ENCODE measurements around the gene ANKS6. TPM values are rescaled to one million over a fixed set of nuclear protein-coding genes. Genes with fewer than 3 reads are reported as not detected.

The ANKS6 gene
- total RNA-seq, 1 experiment from 2014 or later: 46.3 TPM

- no peak overlapping the region for H3K14ac ChIP-seq (ENCODE audit: insufficient read depth, low read length)
- H3K9me3 Mint-ChIP-seq: peaks cover 1 to 2% of the 10 kb centered on the region in 2 experiments; a peak in 4 of 5 replicates
These were observed 32.2 kb downstream of the ANKS6 start for GRCh38 chr9:98763986-98764745.

More at GRCh38 chr9:98763986-98764745, 32.2 kb downstream of the ANKS6 start:
- H3K9ac ChIP-seq (ENCODE audit: extremely low read depth, insufficient read length, low read length): no peak overlapping the region
- no peak overlapping the region for H2BK20ac ChIP-seq (ENCODE audit: low read depth, low read length, poor library complexity, severe bottlenecking)
- H3K27ac ChIP-seq (ENCODE audit: insufficient read length, low read depth, low read length): no peak overlapping the region
- no peak for DNase-seq
- no peak overlapping the region for H4K91ac ChIP-seq (ENCODE audit: insufficient read length, low read depth, low read length)
- H3K79me1 ChIP-seq (ENCODE audit: insufficient read depth, low read depth, low read length, poor library complexity, severe bottlenecking): no peaks in the 10 kb centered on the region
- H3K27me3 Mint-ChIP-seq (ENCODE audit: low read depth): no peaks in the 10 kb centered on the region
- H2AK5ac ChIP-seq (ENCODE audit: insufficient read length, low read length): no peak overlapping the region
- H4K5ac ChIP-seq (ENCODE audit: insufficient read length, low read depth, low read length): no peak overlapping the region
- H3K4ac ChIP-seq (ENCODE audit: low read depth, low read length): no peak overlapping the region
- H3K36me3 Mint-ChIP-seq (ENCODE audit: insufficient read depth in 1 of 3, low read depth in 3 of 3): peaks cover 15 to 49% (median 44%) of the 10 kb centered on the region in 3 experiments
- H3K18ac ChIP-seq (ENCODE audit: insufficient read length, low read depth, low read length): no peak overlapping the region
- no peak overlapping the region for H3K27ac Mint-ChIP-seq
- no peak overlapping the region for H3K23ac ChIP-seq (ENCODE audit: insufficient read length, low read depth, low read length)
- no peak overlapping the region for H2BK12ac ChIP-seq (ENCODE audit: insufficient read length, low read depth, low read length)
- no peaks in the 10 kb centered on the region for H3K23me2 ChIP-seq (ENCODE audit: insufficient read length, low read depth, low read length, poor library complexity, severe bottlenecking)
- no peak overlapping the region for H4K8ac ChIP-seq (replicated peaks; ENCODE audit: insufficient read length, low read depth, low read length)
- no peak overlapping the region for H2BK15ac ChIP-seq (ENCODE audit: low read depth, low read length)
- no peak overlapping the region for H2BK120ac ChIP-seq (ENCODE audit: low read depth, low read length, poor library complexity, severe bottlenecking)
- H3K79me2 ChIP-seq (ENCODE audit: insufficient read depth, low read length): no peaks in the 10 kb centered on the region
- no peak overlapping the region for H3K56ac ChIP-seq (ENCODE audit: insufficient read length, low read depth, low read length)
- no peaks in the 10 kb centered on the region for H3K4me1 Mint-ChIP-seq
- H3K4me1 ChIP-seq (ENCODE audit: insufficient read depth, low read length): no peaks in the 10 kb centered on the region
- no peaks in the 10 kb centered on the region for H4K20me1 ChIP-seq (ENCODE audit: control insufficient read depth, insufficient read depth, insufficient read length)
- no peak overlapping the region for H3K4me2 ChIP-seq (ENCODE audit: insufficient read depth, insufficient read length, low read length)
- H2AFZ ChIP-seq (ENCODE audit: low read length): no peak overlapping the region
- no peak for TF ChIP-seq CTCF (conservative IDR thresholded peaks at IDR 0.05)
- no peaks in the 10 kb centered on the region for H3K27me3 ChIP-seq (ENCODE audit: insufficient read depth, low read length)
- no peak overlapping the region for H3K4me3 Mint-ChIP-seq
- no peaks in the 10 kb centered on the region for H3K9me3 ChIP-seq (ENCODE audit: control insufficient read depth, low read depth, low read length)
- H3T11ph ChIP-seq (ENCODE audit: low read length): no peak overlapping the region
- no peak overlapping the region for H2BK5ac ChIP-seq (ENCODE audit: insufficient read length, low read length)
- no CpG with 5 or more reads among the region's 3 CpGs for WGBS (ENCODE audit: extremely low coverage, insufficient read length, low lambda C conversion rate)
